Mucosa of descending colon (tissue), 3 donors: Measurements from ENCODE around the gene ADCK2. TPM values are rescaled to one million over a fixed set of nuclear protein-coding genes. Genes with fewer than 3 reads are reported as not detected.
"Not testable (repeated sequence)": the region's sequence is repeated elsewhere in the genome, so short reads cannot be mapped to it uniquely, and the experiment has no call there.

Experiments used
- ATAC-seq: fragments of 200-7000 bp; cut with Tn5 transposase; one replicate; pipeline ENCODE4 v1.9.1; 2020; ENCODE audit warnings: mild to moderate bottlenecking, moderate library complexity
- DNase-seq, 3 donors: peaks; one replicate each; pipeline ENCODE4 v3.0.0-alpha.2; 2020
- H3K36me3 ChIP-seq: fragments of 200-600 bp; one replicate; pipeline ENCODE4 v1.8.0; 2021; ENCODE audit warnings: low read depth, mild to moderate bottlenecking
- H3K4me1 ChIP-seq: fragments of 200-600 bp; one replicate; pipeline ENCODE4 v1.8.0; 2021; ENCODE audit warnings: low read depth, mild to moderate bottlenecking
- H3K4me3 ChIP-seq: fragments of 200-600 bp; one replicate; pipeline ENCODE4 v1.8.0; 2021; ENCODE audit warnings: mild to moderate bottlenecking
- H3K9me3 ChIP-seq: fragments of 200-600 bp; one replicate; pipeline ENCODE4 v1.8.0; 2021; ENCODE audit warnings: mild to moderate bottlenecking
- intact Hi-C, 2 donors: fragments of 100-400 bp; cut with DNase I in 1 of 2; cut with micrococcal nuclease in 1 of 2; formaldehyde crosslinking; loops; one replicate each; pipeline versions ENCODE4 v1.11.0 to v1.11.1; 2022; cut with DNase I, micrococcal nuclease
- total RNA-seq, 3 donors: library from RNA; stranded (reverse); fragmentation: NEBNext Ultra II Directional in 2 of 3; extraction: Animal tissue kit (Norgen Biotek cat#: 25700) in 2 of 3; gene quantifications; one replicate each; pipeline versions ENCODE4 v1.2.1 to v1.2.4, GENCODE V29; 2021 to 2023
- TF ChIP-seq, protein P1 (sequence below): fragments of 200-600 bp; IDR thresholded peaks from one replicate; pipeline ENCODE4 v1.8.0; 2022; ENCODE audit warnings: antibody characterized with exemption, mild to moderate bottlenecking
- donor health status: DM: no; HTN: no; CAD: no; lungs with moderate emphysema.
- donor health status: DM: no; HTN: no; CAD: no.
- donor health status: DM: no; HTN: yes; CAD: no.

The ADCK2 gene
- total RNA-seq, 3 donors from 2014 or later = 23.2 to 29.4 (median 27.6) TPM

DNA sequence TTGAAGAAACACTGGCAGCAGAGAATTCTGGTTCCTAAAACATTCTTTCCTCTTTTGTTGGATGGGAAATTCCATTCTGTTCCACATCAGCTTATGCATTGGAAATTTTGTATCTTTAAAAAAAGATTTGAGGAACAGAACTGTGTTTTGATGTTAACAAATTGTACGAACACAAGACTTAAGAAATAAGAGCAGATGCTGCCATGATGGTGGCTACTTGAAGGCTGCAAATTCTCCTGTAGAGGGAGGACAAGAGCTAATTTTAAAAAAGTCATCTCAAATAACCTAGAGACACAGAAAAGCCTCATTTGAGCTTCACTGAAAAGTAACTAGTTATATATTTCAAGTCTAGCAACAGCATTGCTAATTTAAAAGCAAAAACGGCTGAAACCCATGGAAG lies 53.5 kb downstream of the ADCK2 start:
- no peak for ATAC-seq
- H3K9me3 ChIP-seq = no peaks in the 10 kb centered on the region
- no peak overlapping the region for H3K4me3 ChIP-seq
- H3K4me1 ChIP-seq = no peaks in the 10 kb centered on the region
- H3K36me3 ChIP-seq = no peaks in the 10 kb centered on the region
- no peak for DNase-seq
- TF ChIP-seq, protein P1, sequence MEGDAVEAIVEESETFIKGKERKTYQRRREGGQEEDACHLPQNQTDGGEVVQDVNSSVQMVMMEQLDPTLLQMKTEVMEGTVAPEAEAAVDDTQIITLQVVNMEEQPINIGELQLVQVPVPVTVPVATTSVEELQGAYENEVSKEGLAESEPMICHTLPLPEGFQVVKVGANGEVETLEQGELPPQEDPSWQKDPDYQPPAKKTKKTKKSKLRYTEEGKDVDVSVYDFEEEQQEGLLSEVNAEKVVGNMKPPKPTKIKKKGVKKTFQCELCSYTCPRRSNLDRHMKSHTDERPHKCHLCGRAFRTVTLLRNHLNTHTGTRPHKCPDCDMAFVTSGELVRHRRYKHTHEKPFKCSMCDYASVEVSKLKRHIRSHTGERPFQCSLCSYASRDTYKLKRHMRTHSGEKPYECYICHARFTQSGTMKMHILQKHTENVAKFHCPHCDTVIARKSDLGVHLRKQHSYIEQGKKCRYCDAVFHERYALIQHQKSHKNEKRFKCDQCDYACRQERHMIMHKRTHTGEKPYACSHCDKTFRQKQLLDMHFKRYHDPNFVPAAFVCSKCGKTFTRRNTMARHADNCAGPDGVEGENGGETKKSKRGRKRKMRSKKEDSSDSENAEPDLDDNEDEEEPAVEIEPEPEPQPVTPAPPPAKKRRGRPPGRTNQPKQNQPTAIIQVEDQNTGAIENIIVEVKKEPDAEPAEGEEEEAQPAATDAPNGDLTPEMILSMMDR = no peak
- intact Hi-C loops = no loop called here

DNA sequence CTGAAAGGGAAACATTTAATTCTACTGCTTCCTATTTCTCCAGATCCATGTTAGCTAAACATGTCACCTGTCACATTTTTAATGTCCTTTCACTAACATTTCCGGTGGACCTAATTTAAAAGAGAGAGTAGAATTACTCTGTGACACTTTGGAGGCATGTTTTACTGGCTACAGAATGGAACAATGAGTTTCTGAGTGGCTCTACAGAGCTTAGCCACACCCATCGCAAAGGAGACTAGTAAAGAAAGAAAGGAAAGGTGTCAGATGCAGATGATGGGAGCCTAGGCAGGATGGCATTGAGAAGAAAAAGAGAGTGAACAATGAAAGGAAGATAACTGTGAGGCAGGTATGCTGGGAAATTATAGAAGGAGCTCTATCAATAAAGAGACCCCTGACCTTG lies 59.7 kb downstream of the ADCK2 start:
- H3K4me3 ChIP-seq = no peak overlapping the region
- intact Hi-C loops = no loop called here
- ATAC-seq (peak; percentile 46), DNase-seq (no peak)
- H3K9me3 ChIP-seq = no peaks in the 10 kb centered on the region
- no peaks in the 10 kb centered on the region for H3K4me1 ChIP-seq
- TF ChIP-seq, protein P1 = no peak
- H3K36me3 ChIP-seq = no peaks in the 10 kb centered on the region

DNA sequence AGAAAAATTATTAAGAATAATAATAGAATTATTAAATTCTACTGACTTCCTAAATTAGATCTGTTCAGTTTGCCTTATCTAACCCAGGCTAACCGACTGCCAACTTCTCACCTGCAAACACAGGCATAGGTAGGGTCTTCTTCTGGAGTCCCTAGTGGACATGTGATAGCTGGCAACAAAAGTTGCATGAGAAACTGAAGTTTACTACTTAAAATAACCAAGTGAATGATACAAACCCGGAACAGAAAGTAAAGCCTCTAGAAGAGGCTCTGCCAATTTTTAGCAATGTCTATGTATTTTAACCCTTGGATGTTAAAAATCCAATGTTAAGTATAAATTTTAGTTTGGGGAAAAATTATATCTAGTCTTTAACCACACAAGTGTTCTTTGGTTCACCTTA lies 61.4 kb downstream of the ADCK2 start:
- Histone ChIP-seq H3K4me1 (no peaks in the 10 kb centered on the region), H3K9me3 (no peaks in the 10 kb centered on the region), H3K4me3 (no peak overlapping the region), H3K36me3 (no peaks in the 10 kb centered on the region)
- TF ChIP-seq, protein P1 = no peak
- ATAC-seq (no peak), DNase-seq (no peak)
- intact Hi-C loops = no loop called here

DNA sequence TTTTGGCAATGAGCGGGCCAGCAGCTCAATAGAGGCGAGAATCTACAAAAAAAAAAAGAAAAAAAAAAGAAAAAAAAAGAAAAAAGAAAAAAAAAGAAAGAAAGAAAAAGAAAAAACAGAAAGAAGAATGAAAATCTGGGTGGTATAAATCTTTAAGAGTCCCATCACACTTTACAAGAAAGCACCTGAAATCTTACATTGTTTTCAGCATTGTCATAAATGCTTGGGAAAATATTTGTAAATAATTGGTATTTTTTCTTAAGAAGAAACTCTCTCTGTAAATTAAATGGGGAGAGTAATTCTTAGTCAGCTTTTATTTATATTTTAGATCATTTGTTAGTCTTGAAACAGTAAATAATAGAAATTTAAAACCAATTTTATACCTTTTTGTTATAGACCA lies 62.0 kb downstream of the ADCK2 start:
- no peaks in the 10 kb centered on the region for H3K4me1 ChIP-seq
- H3K36me3 ChIP-seq = no peaks in the 10 kb centered on the region
- no peaks in the 10 kb centered on the region for H3K9me3 ChIP-seq
- TF ChIP-seq, protein P1 = no peak
- no peak overlapping the region for H3K4me3 ChIP-seq
- intact Hi-C loops = no loop called here
- ATAC-seq = no peak
- no peak for DNase-seq

DNA sequence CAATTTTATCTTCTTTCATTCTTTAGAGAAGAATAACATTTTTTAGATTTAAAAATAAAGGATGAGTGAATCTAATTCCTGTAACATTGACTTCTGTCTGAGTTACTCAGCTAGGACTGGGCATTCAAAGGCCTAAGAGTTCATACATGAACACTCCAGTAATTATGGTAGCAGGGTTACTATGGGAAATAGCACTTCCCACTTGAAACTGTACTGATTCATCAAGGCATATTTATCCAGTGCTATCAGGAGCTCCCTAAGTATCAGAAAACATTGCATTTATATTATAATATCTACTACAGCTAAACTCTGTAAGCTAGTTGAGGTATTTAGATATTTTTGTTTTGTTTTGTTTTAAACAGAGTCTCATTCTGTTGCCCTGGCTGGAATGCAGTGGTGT lies 65.5 kb downstream of the ADCK2 start:
- Histone ChIP-seq H3K4me3 (no peak overlapping the region), H3K9me3 (no peaks in the 10 kb centered on the region), H3K4me1 (no peaks in the 10 kb centered on the region), H3K36me3 (no peaks in the 10 kb centered on the region)
- ATAC-seq = no peak
- TF ChIP-seq, protein P1 = no peak
- no peak for DNase-seq
- intact Hi-C loops = no loop called here

DNA sequence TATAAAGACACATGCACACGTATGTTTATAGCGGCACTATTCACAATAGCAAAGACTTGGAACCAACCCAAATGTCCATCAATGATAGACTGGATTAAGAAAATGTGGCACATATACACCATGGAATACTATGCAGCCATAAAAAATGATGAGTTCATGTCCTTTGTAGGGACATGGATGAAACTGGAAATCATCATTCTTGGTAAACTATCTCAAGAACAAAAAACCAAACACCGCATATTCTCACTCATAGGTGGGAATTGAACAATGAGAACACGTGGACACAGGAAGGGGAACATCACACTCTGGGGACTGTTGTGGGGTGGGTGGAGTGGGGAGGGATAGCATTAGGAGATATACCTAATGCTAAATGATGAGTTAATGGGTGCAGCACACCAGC lies 70.5 kb downstream of the ADCK2 start:
- ATAC-seq, H3K36me3 ChIP-seq, intact Hi-C loops: not testable (repeated sequence)

More for the DNA sequence above, 70.5 kb downstream of the ADCK2 start:
- H3K4me3 ChIP-seq, DNase-seq, H3K4me1 ChIP-seq, H3K9me3 ChIP-seq: not testable (repeated sequence)
